ENCODE results near the gene CCL27.

CCL27 gene

GRCh38 chr9:34624475-34625185, 37.8 kb downstream of the CCL27 start:
- no peak for DNase-seq

GRCh38 chr9:34623374-34624235, 38.9 kb downstream of the CCL27 start:
- no peak for DNase-seq

- DNase-seq, result peak; percentile 97
Measured at GRCh38 chr9:34620061-34620994, 42.1 kb downstream of the CCL27 start, which contains the start of gene DCTN3. Gene DCTN3, minus strand, starts transcription at chr9:34620495. Its CDS starts 31 bp downstream, at chr9:34620464.

- no peak for DNase-seq
Measured at GRCh38 chr9:34615132-34615531, 47.3 kb downstream of the CCL27 start.

GRCh38 chr9:34612788-34613390, 49.6 kb downstream of the CCL27 start:
- DNase-seq, result peak; percentile 87

All from hematopoietic multipotent progenitor cell treated with erythropoietin and hydrocortisone succinate and interleukin-3 and kit ligand, for 8 days (in vitro differentiated cells).